Caco-2 (cell line): ENCODE data around the gene ABCC4. TPM values are rescaled to one million over a fixed set of nuclear protein-coding genes. Genes with fewer than 3 reads are reported as not detected.
A peak's percentile ranks its signal among the peaks of the same experiment; 100 is the strongest.

Experiments
- BruUV-seq: library from RNA; stranded (reverse); fragments of 400-500 nt; replicated peaks from 2 replicates; lab custom pipeline; 2021; lab: Mats Ljungman, UMichigan
- CTCF ChIA-PET: fragments of 300-600 bp; sonication (Branson Sonifier 250); formaldehyde crosslinking; loops from one replicate; lab custom pipeline; 2022; ENCODE audit warnings: antibody characterized with exemption; lab: Charles Lee
- POLR2A ChIA-PET: fragments of 300-600 bp; sonication (Branson Sonifier 250); formaldehyde crosslinking; loops from one replicate; lab custom pipeline; 2022; ENCODE audit warnings: antibody characterized with exemption; lab: Charles Lee
- DNase-seq, 2 experiments: peaks; one replicate each; pipeline versions ENCODE4 v3.0.0 to v3.0.0-alpha.2; 2020 to 2022
- H3K27me3 ChIP-seq: replicated peaks from 2 replicates; pipeline ENCODE4 v1.6.0; 2011; ENCODE audit warnings: low read length; ENCODE audit not compliant: control insufficient read depth, insufficient read depth
- H3K36me3 ChIP-seq: 2 replicates; pipeline ENCODE4 v1.5.1; 2011; ENCODE audit warnings: low read length; ENCODE audit not compliant: control insufficient read depth, insufficient read depth
- H3K4me1 ChIP-seq: fragments of 250-450 bp; sonication (Bioruptor Pico); 2 replicates; pipeline ENCODE4 v1.5.1; 2020; ENCODE audit warnings: mild to moderate bottlenecking
- H3K4me3 ChIP-seq: 2 replicates; pipeline ENCODE4 v1.5.1; 2011; ENCODE audit warnings: low read depth, mild to moderate bottlenecking, control low read depth, low read length
- H3K9me3 ChIP-seq: fragments of 250-450 bp; sonication (Bioruptor Pico); 2 replicates; pipeline ENCODE4 v1.5.1; 2020; ENCODE audit warnings: mild to moderate bottlenecking, moderate library complexity
- H3K27ac Mint-ChIP-seq: one replicate; pipeline ENCODE4 v1.8.0; 2022; ENCODE audit warnings: mixed read lengths; ENCODE audit not compliant: unreplicated experiment
- H3K27me3 Mint-ChIP-seq: one replicate; pipeline ENCODE4 v1.8.0; 2022; ENCODE audit warnings: mixed read lengths; ENCODE audit not compliant: insufficient read depth, unreplicated experiment
- H3K36me3 Mint-ChIP-seq: one replicate; pipeline ENCODE4 v1.8.0; 2022; ENCODE audit warnings: mild to moderate bottlenecking, mixed read lengths; ENCODE audit not compliant: insufficient read depth, unreplicated experiment
- H3K4me1 Mint-ChIP-seq: one replicate; pipeline ENCODE4 v1.8.0; 2022; ENCODE audit warnings: low read depth, mixed read lengths; ENCODE audit not compliant: unreplicated experiment
- H3K4me3 Mint-ChIP-seq: one replicate; pipeline ENCODE4 v1.8.0; 2022; ENCODE audit warnings: mild to moderate bottlenecking, moderate library complexity, mixed read lengths; ENCODE audit not compliant: unreplicated experiment
- H3K9me3 Mint-ChIP-seq: one replicate; pipeline ENCODE4 v1.8.0; 2022; ENCODE audit warnings: mixed read lengths; ENCODE audit not compliant: unreplicated experiment
- CTCF ChIP-seq, 2 experiments: fragments of 200-600 bp in 1 of 2; IDR thresholded peaks; 1 replicate in 1 of 2; 2 replicates in 1 of 2; pipeline versions ENCODE4 v1.5.1 to v1.8.0; 2011 to 2022; ENCODE audit warnings: antibody characterized with exemption in 1 of 2, control low read depth in 1 of 2, inconsistent platforms in 1 of 2, low read depth in 1 of 2, low read length in 1 of 2, mild to moderate bottlenecking in 1 of 2, moderate library complexity in 1 of 2; ENCODE audit not compliant: insufficient read depth in 1 of 2, severe bottlenecking in 1 of 2, unreplicated experiment in 1 of 2
- intact Hi-C: fragments of 100-400 bp; cut with micrococcal nuclease; formaldehyde crosslinking; loops from one replicate; pipeline ENCODE4 v1.10.0; 2022; ENCODE audit not compliant: unreplicated experiment
- total RNA-seq: library from RNA; stranded (reverse); gene quantifications from 2 replicates; pipeline ENCODE4 v1.2.3, GENCODE V29; 2022

ABCC4 gene
- total RNA-seq, 1 experiment from 2014 or later, result 51.9 TPM

GRCh38 chr13:95298169-95298965 is 2.9 kb downstream of the ABCC4 start:
- no peaks in the 10 kb centered on the region for H3K27me3 ChIP-seq
- H3K36me3 ChIP-seq, result peaks cover 3% of the 10 kb centered on the region
- Mint-ChIP-seq H3K4me1 (peaks cover 38% of the 10 kb centered on the region), H3K4me3 (peak overlapping the region; percentile 99), H3K36me3 (peaks cover 31% of the 10 kb centered on the region), H3K9me3 (no peaks in the 10 kb centered on the region), H3K27me3 (no peaks in the 10 kb centered on the region), H3K27ac (peak overlapping the region; percentile 88)
- no peak overlapping the region for H3K4me3 ChIP-seq
- POLR2A ChIA-PET, result interaction anchor here (0.7 kb wide), 1 partner anchor 31 kb away, joined by 3 read pairs; no protein-coding TSS in a partner anchor
- peak in 1 of 2 experiments; percentile 15 for DNase-seq
- intact Hi-C loops, result no loop called here
- CTCF ChIA-PET, result interaction anchor here (0.6 to 5.0 kb wide), 7 partner anchors 17 to 109 kb away, joined by 3 to 26 read pairs (median 8); no protein-coding TSS in a partner anchor
- TF ChIP-seq CTCF (IDR thresholded peaks at IDR 0.05; ENCODE audit: insufficient read depth in 1 of 2, low read depth in 1 of 2, low read length in 1 of 2, severe bottlenecking in 1 of 2, unreplicated experiment in 1 of 2), result no peak
- peaks cover 47% of the 10 kb centered on the region for H3K4me1 ChIP-seq
- BruUV-seq, result no TSS peak
- no peaks in the 10 kb centered on the region for H3K9me3 ChIP-seq

- H3K9me3 Mint-ChIP-seq, result no peaks in the 10 kb centered on the region
- peak overlapping the region; percentile 88 for H3K27ac Mint-ChIP-seq
- Histone ChIP-seq H3K9me3 (0 out of 2 replicates have a peak, but pooled peaks cover 4% of the 10 kb centered on the region), H3K4me1 (peaks cover 40% of the 10 kb centered on the region), H3K4me3 (no peak overlapping the region), H3K36me3 (peaks cover 3% of the 10 kb centered on the region), H3K27me3 (no peaks in the 10 kb centered on the region)
- no peaks in the 10 kb centered on the region for H3K27me3 Mint-ChIP-seq
- intact Hi-C loops, result loop anchor here (1.0 kb wide), 1 partner anchor 84 kb away; no protein-coding TSS in a partner anchor
- peaks cover 38% of the 10 kb centered on the region for H3K4me1 Mint-ChIP-seq
- DNase-seq, result peak; percentile 59 to 73
- no TSS peak for BruUV-seq
- ChIA-PET CTCF (interaction anchor here (0.6 to 5.0 kb wide), 8 partner anchors 15 to 108 kb away, joined by 3 to 26 read pairs (median 6); no protein-coding TSS in a partner anchor), POLR2A (interaction anchor here (1.2 kb wide), 1 partner anchor 21 kb away, joined by 7 read pairs; no protein-coding TSS in a partner anchor)
- peak overlapping the region; percentile 99 for H3K4me3 Mint-ChIP-seq
- H3K36me3 Mint-ChIP-seq, result peaks cover 47% of the 10 kb centered on the region
- TF ChIP-seq CTCF (IDR thresholded peaks at IDR 0.05; ENCODE audit: insufficient read depth in 1 of 2, low read depth in 1 of 2, low read length in 1 of 2, severe bottlenecking in 1 of 2, unreplicated experiment in 1 of 2), result peak; percentile 62 to 67
Observed at GRCh38 chr13:95296326-95296925, 4.8 kb downstream of the ABCC4 start.

- Mint-ChIP-seq H3K9me3 (no peaks in the 10 kb centered on the region), H3K27ac (no peak overlapping the region), H3K27me3 (no peaks in the 10 kb centered on the region), H3K36me3 (peaks cover 51% of the 10 kb centered on the region), H3K4me3 (no peak overlapping the region), H3K4me1 (peaks cover 35% of the 10 kb centered on the region)
- POLR2A ChIA-PET, result no interaction called here
- Histone ChIP-seq H3K36me3 (peaks cover 3% of the 10 kb centered on the region), H3K27me3 (no peaks in the 10 kb centered on the region), H3K9me3 (0 out of 2 replicates have a peak, but pooled peaks cover 4% of the 10 kb centered on the region), H3K4me3 (no peak overlapping the region), H3K4me1 (peaks cover 38% of the 10 kb centered on the region)
- intact Hi-C loops, result no loop called here
- CTCF ChIA-PET, result no interaction called here
- DNase-seq, result no peak
- no TSS peak for BruUV-seq
- no peak for TF ChIP-seq CTCF (IDR thresholded peaks at IDR 0.05; ENCODE audit: insufficient read depth in 1 of 2, low read depth in 1 of 2, low read length in 1 of 2, severe bottlenecking in 1 of 2, unreplicated experiment in 1 of 2)
Observed at GRCh38 chr13:95295026-95295425, 6.2 kb downstream of the ABCC4 start.
